NCI-H1105 (cell line): ENCODE measurements around the gene SNIP1.
"Not testable (repeated sequence)": the region's sequence is repeated elsewhere in the genome, so short reads cannot be mapped to it uniquely, and the experiment has no call there.

Source experiments
- DNase-seq: peaks from one replicate; lab custom pipeline; 2025; lab: John Stamatoyannopoulos, UW

The SNIP1 gene

GRCh38 chr1:37513795-37514349, 40.2 kb downstream of the SNIP1 start:
- DNase-seq: peak; percentile 67

GRCh38 chr1:37509181-37509580, 44.9 kb downstream of the SNIP1 start:
- no peak for DNase-seq

GRCh38 chr1:37506740-37507139, 47.4 kb downstream of the SNIP1 start:
- DNase-seq: no peak

- DNase-seq: not testable (repeated sequence)
Measured at GRCh38 chr1:37502791-37503190, 51.3 kb downstream of the SNIP1 start.

- no peak for DNase-seq
Measured at GRCh38 chr1:37502104-37502503, 52.0 kb downstream of the SNIP1 start.

- DNase-seq: no peak
Measured at GRCh38 chr1:37501661-37502060, 52.4 kb downstream of the SNIP1 start.

GRCh38 chr1:37498872-37499617, 55.0 kb downstream of the SNIP1 start:
- DNase-seq: peak; percentile 12

GRCh38 chr1:37497832-37498231, 56.3 kb downstream of the SNIP1 start:
- peak; percentile 90 for DNase-seq

GRCh38 chr1:37495875-37496274, 58.2 kb downstream of the SNIP1 start:
- DNase-seq: no peak

- DNase-seq: no peak
Measured at GRCh38 chr1:37493336-37494098, 60.6 kb downstream of the SNIP1 start.

GRCh38 chr1:37487619-37487984, 66.5 kb downstream of the SNIP1 start:
- DNase-seq: no peak

- no peak for DNase-seq
Measured at GRCh38 chr1:37486680-37487618, 67.1 kb downstream of the SNIP1 start.

GRCh38 chr1:37485902-37486679, 68.0 kb downstream of the SNIP1 start:
- no peak for DNase-seq
